Measurements from ENCODE around the gene GSKIP.

GSKIP gene

GRCh38 chr14:96383445-96383844 is 20.1 kb downstream of the GSKIP start:
- DNase-seq, result no peak

- no peak for DNase-seq
Observed at GRCh38 chr14:96384053-96384452, 20.7 kb downstream of the GSKIP start.

- DNase-seq, result no peak
Observed at GRCh38 chr14:96384740-96385139, 21.4 kb downstream of the GSKIP start.

DNA sequence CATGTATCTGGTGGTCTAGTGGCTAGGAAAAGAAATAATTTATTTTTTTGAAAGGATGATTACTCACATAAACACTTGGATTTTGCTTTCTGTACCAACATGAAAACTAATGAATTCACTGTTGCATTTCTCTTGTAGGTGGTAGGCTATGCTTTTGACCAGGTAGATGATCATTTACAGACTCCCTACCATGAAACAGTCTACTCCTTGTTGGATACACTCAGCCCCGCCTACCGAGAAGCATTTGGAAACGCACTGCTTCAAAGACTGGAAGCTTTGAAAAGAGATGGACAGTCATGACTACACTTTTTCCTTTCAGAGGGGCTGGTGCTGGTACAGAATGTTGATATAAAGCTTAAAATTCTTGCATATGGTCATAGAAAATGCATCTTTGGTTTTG is 22.1 kb downstream of the GSKIP start:
- no peak for DNase-seq

DNA sequence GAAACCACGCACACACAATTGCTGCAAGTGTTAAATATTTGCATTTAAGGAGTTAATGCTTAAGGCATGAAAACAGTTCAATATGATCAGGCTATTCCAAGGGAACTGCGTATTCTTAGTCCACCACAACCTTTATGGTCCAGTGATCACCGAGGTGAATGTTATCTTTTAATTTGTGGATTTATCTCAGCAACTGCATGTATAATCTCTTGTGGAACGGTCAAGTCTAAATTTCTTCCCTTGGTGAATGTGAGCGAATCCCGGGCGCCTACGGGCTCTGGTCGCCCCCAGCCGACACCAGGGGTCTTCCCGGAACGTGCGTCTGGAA is 27.6 kb downstream of the GSKIP start:
- no peak for DNase-seq

GRCh38 chr14:96391293-96392118 is 28.2 kb downstream of the GSKIP start:
- DNase-seq, result peak; percentile 43

- no peak for DNase-seq
Observed at GRCh38 chr14:96393071-96393691, 29.9 kb downstream of the GSKIP start.

DNA sequence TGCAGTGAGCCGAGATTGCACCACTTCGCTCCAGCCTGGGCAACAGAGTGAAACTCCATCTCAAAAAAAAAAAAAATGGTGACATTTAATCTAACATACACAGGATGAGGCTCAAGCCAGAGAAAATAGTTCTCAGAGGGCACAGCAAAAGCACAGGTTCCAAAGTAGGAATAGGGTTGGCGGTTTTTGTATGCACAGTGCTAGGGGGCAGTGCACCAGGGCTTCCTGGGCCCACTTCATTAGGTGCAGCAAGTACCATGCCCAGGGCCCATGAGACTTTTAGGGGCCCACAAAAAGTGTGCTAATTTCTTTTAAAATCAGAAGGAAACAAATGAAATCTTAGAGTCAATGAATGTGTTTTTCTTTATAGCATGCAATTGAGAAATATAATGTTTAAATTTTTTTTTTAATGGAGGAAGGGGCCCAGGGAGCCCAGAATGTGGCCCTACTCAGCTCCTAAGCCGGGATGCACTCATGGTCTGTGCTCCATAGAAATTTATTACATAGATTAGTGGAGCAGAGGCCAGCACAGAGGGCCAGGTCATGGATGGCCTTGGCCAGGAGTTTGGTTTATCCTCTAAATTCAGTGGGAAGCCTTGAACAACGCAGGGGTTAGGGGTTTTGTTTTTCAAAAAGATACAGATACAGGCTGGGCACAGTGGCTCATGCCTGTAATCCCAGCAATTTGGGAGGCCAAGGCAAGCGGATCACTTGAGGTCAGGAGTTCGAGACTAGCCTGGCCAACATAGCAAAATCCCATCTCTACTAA is 30.9 kb downstream of the GSKIP start:
- no peak for DNase-seq

- DNase-seq, result no peak
Observed at GRCh38 chr14:96398432-96398831, 35.1 kb downstream of the GSKIP start.

- no peak for DNase-seq
Observed at GRCh38 chr14:96398921-96399320, 35.6 kb downstream of the GSKIP start.

DNA sequence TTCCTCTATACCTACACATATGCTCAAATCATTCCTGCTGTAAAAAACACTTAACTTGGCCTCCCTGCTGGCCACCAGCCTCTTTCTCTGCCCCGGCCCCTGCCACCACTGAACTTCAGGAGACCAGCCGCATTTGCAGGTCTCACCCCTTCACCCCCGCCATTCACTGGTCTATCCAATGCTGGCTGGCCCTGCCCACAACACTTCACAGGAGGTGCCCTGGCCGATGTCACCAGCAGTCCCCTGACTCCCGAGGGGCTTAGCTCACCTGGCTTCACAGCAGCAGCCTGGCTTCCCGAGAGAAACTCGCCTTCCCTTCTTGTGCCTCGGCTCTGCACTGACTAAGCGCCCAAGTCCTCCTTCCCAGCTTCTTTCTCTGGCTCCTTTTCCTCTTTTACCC is 36.1 kb downstream of the GSKIP start:
- DNase-seq, result no peak

DNA sequence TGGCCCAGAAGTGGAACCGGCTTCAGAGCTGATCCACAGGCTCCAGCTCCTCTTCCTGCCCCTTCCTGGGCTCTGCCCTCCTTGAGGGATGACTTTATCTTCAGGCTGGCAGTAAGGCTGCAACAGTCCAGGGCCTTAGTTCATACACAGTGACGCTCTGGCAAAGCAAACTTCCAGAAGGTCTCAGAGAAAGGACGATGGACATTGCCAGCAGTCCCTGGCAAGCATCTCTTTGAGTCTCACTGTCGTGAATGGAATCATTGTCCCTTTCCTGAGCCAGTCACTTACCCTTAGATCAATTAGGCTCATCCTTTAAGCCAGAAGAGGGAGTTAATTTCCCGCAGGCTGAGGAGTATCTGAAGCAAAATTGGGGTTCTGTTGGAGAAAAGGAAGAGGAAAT is 37.2 kb downstream of the GSKIP start:
- DNase-seq, result no peak

- no peak for DNase-seq
Observed at GRCh38 chr14:96403409-96403808, 40.1 kb downstream of the GSKIP start.

GRCh38 chr14:96405677-96406076 is 42.4 kb downstream of the GSKIP start:
- DNase-seq, result no peak

- DNase-seq, result no peak
Observed at GRCh38 chr14:96407935-96408570, 44.7 kb downstream of the GSKIP start.

GRCh38 chr14:96408608-96409007 is 45.3 kb downstream of the GSKIP start:
- DNase-seq, result no peak

- DNase-seq, result no peak
Observed at GRCh38 chr14:96409701-96410100, 46.4 kb downstream of the GSKIP start.

GRCh38 chr14:96410119-96410518 is 46.8 kb downstream of the GSKIP start:
- no peak for DNase-seq

- no peak for DNase-seq
Observed at GRCh38 chr14:96413526-96413925, 50.2 kb downstream of the GSKIP start.

- no peak for DNase-seq
Observed at GRCh38 chr14:96415559-96415958, 52.2 kb downstream of the GSKIP start.

- no peak for DNase-seq
Observed at GRCh38 chr14:96416292-96416691, 53.0 kb downstream of the GSKIP start.

DNA sequence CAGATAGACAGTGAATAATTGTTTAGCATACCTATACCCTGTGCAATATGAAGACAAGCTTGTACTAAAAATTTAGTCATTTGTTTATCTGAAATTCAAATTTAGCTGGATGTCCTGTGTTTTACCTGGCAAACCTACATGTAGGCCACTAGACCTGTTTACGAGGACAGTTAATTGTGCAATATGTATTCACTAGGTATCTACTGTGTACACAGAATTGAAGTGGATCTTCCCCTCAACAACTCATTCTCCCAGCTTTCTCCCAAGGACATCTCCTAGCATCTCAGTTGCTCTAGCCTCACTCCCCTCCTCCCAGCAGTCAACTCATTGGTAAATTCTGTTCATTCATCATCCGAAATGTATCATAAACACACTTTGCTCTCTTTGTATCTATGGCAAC is 53.9 kb downstream of the GSKIP start:
- DNase-seq, result peak; percentile 2

GRCh38 chr14:96418075-96418474 is 54.7 kb downstream of the GSKIP start:
- no peak for DNase-seq

DNA sequence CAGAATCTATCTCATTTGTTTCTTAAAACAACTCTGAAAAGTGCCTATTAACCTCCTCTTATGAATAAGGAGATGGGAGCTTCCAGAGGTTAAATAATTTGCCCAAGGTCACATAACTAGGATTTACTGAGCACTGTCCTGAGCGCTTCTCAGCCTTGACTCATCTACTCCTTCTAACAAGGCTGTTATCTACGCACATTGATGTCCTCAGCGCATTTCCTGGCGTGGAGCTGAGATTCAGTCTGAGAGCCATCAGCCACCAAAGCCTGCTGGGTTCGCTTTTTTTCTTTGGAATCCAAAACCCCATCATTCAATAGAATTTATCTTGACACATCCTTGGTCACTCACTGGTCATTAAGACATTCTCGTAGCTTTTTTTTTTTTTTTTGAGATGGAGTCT is 57.9 kb downstream of the GSKIP start:
- DNase-seq, result no peak
